NCI-H2171 (cell line): Measurements from ENCODE around the gene C10orf53.
"Not testable (repeated sequence)": the region's sequence is repeated elsewhere in the genome, so short reads cannot be mapped to it uniquely, and the experiment has no call there.

Source experiments
- DNase-seq: peaks from one replicate; lab custom pipeline; 2025; lab: John Stamatoyannopoulos, UW

The C10orf53 gene

DNA sequence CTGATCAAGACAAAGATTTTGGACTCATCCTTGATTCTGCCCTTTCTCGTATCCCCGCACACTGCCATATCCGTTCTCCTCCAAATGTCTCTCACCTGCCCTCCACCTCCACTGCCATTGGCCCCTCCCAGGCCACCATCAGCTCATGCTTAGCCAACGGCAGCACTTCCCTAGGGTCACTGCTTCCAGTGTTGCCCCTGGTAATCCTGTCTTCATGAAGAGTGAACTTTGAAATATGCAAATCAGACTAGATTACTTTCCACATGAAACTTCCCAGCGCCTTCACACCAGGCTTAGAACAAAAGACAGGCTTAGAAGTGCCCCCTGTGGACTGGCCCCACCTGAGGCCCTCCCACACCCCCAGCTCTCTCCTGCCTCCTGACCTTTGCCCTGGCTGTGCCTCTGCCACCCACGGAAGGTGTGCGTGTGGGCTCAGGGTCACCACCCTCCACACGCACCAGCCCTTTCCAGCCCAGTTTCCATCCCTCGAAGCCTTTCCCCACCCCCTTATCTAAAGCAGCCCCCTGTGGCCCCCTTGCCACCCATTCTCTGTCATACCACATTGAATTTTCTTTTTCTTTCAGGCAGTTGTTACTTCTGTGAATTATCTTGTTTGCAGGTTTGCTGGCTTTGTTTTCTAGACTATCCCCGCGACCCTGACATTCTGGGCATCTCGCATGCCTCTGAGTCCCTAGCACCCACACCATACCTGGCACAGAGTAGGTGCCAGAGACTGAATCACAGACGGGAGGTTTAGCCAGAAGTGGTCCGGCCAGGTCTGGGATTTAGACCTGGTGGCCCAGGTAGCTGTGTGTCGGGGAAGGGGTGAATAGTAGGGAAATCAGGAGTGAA, 26.8 kb upstream of the C10orf53 start:
- DNase-seq, result no peak

DNA sequence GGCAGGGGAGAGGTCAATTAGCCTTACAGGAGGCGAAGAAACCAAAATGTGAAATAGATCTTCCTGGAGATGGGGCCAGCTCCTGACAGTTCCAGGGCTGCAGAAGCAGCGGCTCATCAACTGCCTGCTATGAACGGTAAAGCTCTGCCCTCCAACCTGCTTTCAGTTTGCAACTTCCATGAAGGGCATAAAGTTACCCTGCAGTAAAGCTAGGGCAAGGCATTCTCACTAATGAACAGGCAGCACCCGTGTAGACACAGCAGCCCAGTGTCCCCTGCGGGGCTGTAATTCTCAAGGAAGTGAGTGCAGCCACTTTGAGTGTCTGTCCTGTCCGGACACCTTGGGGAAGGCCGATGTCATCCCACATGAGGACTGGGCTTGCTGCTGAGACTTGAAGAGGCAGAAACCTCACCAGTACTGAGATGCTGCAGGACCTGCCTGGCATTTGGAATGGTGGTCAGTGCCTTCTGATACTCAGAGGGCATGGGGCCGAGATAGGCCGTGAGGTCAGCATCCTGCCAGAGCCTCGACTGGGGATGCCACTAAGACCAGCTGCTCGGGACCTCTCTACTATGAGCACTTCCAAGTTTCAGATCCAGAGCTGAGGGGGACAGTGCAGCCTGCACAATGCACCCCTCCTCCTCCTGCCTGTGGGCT, 26.1 kb upstream of the C10orf53 start:
- DNase-seq, result no peak

DNA sequence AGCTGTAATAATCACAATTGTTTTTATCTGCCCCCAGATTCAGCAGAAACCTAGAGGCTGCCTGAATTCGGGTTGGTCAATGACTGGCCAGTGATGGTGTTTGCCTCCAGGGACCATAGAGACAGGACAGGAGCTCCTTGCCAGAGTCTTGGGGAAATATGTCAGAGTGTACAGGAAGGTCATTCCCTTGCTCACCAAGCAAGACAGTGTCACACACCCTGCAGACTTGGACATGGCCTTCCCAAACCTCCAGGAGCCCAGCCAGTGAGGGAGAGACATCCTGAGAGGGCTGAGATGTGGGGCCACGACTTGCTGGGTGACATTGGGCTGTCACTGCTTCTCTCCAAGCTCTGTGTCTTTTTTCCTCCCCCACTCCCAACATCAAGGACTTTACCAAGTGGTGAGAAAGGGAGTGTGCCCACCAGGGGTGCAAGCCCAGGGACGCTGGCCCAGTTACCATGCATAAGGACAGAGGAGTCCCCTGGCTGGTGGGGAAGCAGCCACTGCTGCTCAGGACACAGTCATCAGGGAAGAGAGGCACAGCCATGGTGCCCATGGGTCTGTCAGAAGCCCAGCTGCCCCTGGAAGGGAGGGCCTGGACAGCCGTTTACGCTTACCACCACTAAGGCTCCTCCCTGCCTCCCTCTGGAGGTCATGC, 25.3 kb upstream of the C10orf53 start:
- DNase-seq, result no peak

GRCh38 chr10:49655099-49655498, 24.4 kb upstream of the C10orf53 start:
- no peak for DNase-seq

DNA sequence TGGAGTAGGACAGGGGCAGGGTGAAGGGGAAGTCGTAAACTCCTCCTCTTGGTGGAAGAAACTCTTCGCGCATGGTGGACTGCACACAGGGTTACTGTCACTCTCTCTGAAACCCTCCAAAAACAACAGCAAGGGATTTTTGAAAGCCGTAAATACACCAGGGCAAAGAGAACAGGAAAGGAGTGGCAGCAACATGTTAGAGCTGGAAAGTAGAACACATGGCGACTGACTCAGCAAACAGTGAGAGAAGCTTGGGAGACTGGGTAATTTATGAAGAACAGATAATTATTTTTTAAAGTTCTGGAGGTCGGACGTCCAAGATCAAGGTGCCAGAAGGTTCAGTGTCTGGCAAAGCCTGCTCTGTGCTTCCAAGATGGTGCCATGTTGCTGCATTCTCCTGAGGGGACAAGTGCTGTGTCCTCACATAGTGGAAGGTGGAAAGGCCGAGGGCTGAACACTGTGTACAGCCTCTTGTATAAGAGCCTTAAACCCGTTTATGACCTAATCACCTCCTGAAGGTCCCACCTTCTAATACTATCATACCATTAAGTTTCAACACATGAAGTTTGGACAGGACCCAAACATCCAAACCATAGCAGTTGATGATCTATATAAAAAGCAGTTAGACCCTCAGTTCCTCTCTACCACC, 22.5 kb upstream of the C10orf53 start:
- DNase-seq, result no peak

DNA sequence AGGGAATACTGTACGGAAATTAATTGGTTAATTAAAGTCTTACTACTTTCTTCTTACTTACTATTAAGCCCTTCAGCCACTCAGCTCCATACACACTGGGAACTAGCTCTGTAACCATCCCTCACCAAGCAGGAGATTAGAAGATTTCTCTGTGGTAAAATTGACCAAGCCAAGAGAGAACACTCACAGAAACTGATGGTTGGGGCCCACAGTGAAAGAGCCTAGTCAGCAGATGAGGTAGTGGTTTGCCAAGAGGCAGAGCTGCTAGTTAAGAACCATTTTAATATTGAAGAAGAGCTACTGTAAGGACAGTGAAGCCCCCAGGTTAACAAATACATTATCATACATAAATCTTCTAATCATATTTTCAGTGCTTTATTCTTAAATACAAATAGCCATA, 21.8 kb upstream of the C10orf53 start:
- DNase-seq, result no peak

DNA sequence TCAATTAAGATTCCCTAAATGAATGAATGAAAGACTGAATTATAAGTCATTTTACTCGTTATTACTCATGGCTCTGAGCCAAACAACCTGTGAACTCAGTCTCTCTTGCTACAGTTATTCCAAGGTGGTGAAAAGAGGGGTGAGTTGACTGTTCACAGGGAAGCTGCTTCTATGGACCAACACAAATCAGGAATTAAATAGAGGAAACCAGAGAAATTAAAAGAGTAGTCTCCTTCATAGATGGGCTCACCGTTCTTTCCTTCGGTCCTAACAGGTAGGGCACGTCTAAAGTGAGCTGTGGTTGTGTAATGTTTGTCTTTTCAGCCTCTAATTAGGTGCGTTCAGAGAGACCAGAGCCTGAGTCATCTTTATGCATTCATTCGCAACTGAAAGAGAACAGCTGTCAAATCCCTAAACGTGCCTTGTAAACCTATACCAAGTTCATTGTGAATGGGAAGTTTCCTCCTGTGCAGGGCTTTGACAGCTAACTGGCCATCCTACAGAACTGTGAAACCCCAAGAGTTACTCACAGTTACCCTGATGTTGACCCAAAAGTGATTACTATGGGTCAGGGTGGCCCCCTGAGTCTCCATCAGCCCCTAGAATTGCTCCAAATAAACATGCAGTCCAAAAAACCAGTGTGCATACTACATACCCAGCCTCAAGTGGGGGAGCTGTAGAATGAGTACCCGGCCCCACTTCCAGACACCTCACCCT, 18.2 kb upstream of the C10orf53 start:
- DNase-seq, result no peak

DNA sequence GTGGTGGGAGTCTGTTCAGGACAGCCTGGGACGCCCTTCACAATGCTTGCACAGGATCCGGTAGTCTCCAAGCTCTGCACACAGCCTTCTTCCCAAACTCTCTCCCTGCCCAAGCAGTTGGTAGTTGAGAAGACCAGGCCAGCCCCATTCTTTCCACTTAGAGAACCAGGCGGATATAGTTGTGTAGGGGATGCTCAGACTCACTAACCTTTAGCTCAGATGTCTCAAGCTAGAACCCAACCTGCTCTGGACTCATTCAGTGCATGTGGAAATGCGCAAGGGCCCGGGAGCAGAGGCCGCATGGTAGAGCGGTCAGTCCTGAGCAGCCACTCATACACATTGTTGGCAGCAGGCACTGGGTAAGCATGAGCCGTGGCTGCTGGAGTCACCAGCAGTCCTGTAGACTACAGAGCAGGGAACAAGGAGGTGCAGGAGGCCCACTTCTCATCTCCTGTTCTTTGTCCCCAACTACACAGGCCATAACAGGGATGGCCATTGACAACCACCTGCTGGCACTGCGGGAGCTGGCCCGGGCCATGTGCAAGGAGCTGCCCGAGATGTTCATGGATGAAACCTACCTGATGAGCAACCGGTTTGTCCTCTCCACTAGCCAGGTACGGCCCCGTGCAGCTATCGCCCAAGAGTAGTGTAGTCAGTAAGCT, 17.2 kb upstream of the C10orf53 start:
- no peak for DNase-seq

- no peak for DNase-seq
Measured at GRCh38 chr10:49663596-49663995, 15.9 kb upstream of the C10orf53 start.

DNA sequence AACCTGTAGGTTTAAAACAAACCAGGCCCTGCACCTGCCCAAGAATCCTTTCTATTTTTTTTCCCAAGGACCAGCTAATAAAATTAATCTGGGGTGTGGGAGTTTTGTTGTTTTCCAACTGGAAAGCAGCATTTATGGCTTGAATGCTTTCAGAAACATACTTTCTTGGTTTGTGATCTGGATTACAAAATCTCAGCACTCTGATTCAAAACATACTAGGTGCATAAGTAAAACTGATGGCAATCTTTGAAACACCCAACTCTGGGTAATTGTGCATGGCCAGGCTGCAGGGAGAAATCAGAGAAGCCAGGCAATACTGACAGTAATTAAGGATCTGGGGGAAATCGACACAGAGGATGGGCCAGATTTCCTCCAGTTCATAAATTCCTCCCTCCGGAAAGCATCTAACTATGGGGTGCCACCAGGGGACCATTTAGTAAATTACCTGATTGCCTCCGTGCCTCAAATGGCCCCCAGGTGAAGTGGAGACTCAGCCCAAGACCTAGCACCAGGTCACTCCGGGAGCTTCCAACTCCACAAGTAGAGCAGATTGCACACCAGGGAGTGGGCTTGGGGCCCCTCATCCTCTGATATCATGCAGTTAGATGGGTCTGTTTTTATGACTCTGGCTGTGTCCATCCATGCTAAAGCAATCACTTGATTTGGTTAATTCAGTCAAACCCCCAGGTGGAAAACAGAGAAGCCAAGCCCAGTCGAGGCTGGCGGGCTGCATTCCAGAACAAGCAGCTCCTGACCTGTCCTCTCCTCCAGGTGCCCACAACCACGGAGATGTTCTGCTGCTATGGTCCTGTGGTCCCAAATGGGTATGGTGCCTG, 15.2 kb upstream of the C10orf53 start:
- no peak for DNase-seq

- no peak for DNase-seq
Measured at GRCh38 chr10:49664842-49665355, 14.6 kb upstream of the C10orf53 start.

GRCh38 chr10:49666054-49666615, 13.3 kb upstream of the C10orf53 start:
- no peak for DNase-seq

DNA sequence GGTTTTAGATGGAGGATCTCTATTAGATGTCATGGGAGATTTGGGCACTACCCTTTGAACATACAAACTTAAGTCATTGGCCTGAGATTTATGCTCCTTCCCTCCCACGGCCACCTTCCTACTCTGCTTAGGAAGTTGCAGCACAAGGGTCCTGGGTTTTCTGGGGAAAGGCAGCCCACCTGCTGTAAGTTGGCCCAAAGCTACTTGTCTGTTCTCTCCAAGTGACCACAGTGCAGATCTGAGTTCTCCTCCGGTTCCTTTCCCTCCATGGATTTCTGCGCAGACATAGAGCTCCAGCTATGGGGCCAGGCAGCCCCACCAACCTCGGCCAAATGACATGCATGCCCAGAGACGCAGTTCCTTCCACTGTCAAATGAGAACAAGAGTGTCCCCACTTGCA, 12.8 kb upstream of the C10orf53 start:
- no peak for DNase-seq

GRCh38 chr10:49667991-49668390, 11.5 kb upstream of the C10orf53 start:
- no peak for DNase-seq

DNA sequence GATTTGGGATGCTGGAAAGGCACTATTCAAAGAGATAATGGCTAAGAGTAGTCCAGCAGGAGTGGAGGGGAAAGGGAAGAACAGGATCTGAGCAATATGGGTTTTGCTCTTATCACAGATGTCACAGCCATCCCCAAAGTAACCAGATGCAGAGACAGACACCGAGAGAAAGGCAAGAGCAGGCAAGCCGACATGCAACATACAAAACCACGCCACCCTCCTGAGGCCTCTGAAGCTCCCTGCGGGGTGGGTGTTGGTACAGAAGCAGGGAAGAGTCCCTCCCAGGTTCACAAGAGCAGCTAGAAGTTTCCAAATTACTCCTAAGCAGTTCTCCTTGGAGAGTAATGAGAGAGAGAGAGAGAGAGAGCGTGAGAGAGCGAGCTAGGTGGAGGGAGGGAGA, 10.8 kb upstream of the C10orf53 start:
- DNase-seq, result no peak

DNA sequence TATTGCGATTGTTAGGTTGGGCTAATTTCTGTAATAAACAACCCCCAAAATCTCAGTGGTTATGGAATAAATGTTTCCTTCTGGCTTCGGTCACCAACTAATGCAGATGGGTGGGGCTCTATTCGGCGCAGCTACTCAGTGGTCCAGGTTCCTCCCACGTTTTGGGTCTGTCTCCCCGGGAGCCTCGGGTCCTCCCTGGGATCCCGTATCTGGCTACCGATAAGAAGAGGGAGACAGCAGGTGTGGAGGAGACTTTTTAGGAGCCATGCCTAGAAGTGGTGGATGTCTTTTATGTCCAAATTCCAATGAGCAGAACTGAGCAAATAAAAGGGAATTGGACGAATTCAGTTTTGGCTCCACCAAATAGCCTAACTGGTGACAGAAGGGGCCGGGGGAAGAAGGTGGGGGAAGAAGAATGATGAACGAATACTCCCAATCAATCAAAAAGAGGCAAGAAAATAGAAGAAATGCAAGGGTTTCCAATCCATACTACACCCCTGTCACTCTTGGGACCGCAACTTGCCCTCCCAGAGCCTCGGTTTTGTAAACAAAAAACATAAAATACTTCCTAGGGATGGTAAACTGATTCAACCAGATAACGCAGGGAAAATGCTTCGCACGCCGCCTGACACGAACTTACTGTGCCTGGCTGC, 498 bp upstream of the C10orf53 start:
- DNase-seq, result no peak

DNA sequence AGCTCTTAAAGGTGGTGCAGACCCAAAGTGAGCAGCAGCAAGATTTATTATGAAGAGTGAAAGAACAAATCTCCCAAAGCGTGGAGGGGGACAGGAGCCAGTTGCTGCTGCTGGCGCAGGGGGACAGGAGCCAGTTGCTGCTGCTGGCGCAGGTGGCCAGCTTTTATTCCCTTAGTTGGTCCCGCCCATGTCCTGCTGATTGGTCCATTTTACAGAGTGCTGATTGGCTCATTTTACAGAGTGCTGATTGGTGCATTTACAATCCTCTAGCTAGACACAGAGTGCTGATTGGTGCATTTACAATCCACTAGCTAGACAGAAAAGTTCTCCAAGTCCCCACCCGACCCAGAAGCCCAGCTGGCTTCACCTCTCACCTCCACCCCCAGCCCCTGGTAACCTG, 3.0 kb downstream of the C10orf53 start:
- DNase-seq, result not testable (repeated sequence)

DNA sequence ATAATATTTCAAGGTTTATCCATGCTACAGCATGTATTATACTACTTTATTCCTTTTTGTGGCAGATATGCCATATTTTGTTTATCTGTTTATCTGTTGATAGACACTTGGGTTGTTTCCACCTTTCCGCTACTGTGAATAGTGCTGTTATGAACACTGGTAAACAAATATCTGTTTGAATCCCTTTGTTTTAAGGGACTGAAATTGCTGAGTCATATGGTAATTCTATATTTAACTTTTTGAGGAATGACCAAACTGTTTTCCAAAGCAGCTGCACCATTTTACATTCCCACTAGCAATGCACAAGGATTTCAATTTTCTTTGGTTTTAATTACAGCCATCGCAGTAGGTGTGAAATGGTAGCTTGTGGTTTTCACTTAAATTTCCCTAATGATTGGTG, 3.4 kb downstream of the C10orf53 start:
- no peak for DNase-seq

DNA sequence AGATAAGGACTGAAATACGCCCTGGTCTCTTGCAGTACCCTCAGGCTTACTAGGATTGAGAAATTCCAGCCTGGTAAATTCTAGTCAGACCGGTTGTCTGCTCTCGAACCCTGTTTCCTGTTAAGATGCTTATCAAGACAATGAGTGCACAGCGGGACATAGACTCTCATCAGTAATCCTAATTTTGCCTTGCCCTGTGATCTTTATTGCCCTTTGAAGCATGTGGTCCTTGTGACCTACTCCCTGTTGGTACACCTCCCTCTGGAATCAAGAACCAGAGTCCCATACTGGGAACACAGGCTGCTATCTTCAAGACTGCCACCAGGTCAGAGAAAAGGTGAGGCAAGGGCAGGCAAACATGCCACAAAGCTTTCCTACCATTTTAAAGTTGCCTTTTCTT, 7.2 kb downstream of the C10orf53 start:
- DNase-seq, result no peak
